ENCODE results near the gene CTRB1.

GRCh38 chr16:75263291-75263962, 44.6 kb downstream of the CTRB1 start:
- TF ChIP-seq EZH2 (IDR thresholded peaks at IDR 0.05; ENCODE audit: insufficient read depth, poor library complexity, severe bottlenecking) (no peak), EZH2phosphoT487 (IDR thresholded peaks at IDR 0.05; ENCODE audit: insufficient read depth, low read depth) (no peak)

All from GM23248 (cell line).